Peyer's patch (tissue), 4 donors: ENCODE results near the gene BHLHE23.

Experiments used
- POLR2A ChIP-seq, 2 donors: fragments of 450-650 bp; IDR thresholded peaks; one replicate each; pipeline ENCODE4 v1.5.1; 2017; ENCODE audit warnings: antibody characterized with exemption in 2 of 2, mild to moderate bottlenecking in 2 of 2, moderate library complexity in 2 of 2
- TF ChIP-seq, protein P1 (sequence below), 6 experiments: fragments of 450-650 bp in 4 of 6; fragments of 200-600 bp in 2 of 6; sonication (generic) in 1 of 6; IDR thresholded peaks; one replicate each; pipeline ENCODE4 v1.5.1; 2017 to 2019; ENCODE audit warnings: antibody characterized with exemption in 6 of 6, mild to moderate bottlenecking in 3 of 6, moderate library complexity in 1 of 6

DNA sequence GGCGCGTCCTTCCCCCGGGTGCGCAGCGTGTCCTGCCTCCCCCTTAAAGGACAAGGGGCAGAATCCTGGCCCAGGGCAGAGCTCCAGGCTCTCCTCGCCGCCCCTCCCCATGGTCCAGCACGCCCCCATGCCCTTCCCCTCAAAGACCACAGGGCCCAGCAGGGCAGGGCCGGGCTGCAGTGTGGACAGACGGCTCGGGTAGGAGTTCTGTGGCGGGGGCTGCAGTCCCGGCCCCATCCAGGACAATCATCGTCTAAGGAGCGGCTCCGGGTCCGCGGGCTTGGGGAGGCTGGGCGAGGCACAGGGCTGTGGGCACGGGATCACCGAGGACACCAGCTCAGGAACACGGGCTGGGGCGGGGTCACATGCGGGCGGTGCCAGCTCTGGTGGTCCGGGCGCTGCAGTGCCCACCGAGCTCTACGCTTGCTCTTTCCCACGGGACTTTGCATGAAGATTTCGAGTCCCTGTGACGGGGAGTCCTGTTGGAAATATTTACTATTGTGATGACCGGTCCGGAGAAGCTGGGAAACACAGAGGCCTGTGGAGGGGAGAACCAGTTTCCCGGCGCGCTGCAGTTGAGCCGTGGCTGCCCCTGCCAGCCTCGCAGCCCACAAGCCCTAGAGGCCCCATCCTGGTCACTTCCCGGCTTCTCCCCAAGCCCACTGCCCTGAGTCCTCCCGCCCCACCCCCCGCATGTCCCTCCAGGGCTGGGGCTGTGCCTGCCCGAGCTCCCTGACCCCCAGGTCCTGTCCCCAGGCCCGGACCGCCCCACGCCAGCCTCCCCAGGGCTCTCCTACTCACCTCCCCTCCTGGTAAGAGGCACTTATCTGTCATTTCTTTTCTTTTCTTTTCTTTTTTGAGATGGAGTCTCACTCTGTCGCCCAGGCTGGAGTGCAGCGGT lies 33.7 kb downstream of the BHLHE23 start:
- TF ChIP-seq, protein P1, sequence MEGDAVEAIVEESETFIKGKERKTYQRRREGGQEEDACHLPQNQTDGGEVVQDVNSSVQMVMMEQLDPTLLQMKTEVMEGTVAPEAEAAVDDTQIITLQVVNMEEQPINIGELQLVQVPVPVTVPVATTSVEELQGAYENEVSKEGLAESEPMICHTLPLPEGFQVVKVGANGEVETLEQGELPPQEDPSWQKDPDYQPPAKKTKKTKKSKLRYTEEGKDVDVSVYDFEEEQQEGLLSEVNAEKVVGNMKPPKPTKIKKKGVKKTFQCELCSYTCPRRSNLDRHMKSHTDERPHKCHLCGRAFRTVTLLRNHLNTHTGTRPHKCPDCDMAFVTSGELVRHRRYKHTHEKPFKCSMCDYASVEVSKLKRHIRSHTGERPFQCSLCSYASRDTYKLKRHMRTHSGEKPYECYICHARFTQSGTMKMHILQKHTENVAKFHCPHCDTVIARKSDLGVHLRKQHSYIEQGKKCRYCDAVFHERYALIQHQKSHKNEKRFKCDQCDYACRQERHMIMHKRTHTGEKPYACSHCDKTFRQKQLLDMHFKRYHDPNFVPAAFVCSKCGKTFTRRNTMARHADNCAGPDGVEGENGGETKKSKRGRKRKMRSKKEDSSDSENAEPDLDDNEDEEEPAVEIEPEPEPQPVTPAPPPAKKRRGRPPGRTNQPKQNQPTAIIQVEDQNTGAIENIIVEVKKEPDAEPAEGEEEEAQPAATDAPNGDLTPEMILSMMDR (IDR thresholded peaks at IDR 0.05): no peak
- TF ChIP-seq POLR2A (IDR thresholded peaks at IDR 0.05): no peak
